ENCODE results near the gene ACLY.
"Not testable (repeated sequence)": the region's sequence is repeated elsewhere in the genome, so short reads cannot be mapped to it uniquely, and the experiment has no call there.

ACLY gene

DNA sequence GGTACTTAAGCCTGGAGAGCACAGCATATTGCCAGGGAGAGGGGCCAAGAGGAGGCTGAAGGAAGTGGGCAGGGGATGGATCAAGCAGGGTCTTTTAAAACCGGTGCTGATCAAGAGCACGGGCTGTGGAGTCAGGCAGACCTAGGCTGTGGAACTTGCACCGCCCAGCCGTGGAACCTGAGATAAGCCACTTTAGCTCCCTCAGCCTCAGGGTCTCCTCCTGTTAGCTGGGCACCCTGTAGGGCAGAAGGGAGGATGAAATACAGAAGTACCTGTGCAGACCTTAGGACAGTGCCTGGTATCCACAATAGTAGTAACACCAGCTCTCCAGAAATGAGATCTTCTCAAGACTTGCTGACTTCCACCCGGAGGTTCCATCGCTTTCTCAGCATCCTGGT is 20.9 kb upstream of the ACLY start:
- in situ Hi-C loops (cut with MboI; ENCODE audit: low sequenced_read_pairs, unreplicated experiment) = no loop called here
- TF ChIP-seq, protein P1, sequence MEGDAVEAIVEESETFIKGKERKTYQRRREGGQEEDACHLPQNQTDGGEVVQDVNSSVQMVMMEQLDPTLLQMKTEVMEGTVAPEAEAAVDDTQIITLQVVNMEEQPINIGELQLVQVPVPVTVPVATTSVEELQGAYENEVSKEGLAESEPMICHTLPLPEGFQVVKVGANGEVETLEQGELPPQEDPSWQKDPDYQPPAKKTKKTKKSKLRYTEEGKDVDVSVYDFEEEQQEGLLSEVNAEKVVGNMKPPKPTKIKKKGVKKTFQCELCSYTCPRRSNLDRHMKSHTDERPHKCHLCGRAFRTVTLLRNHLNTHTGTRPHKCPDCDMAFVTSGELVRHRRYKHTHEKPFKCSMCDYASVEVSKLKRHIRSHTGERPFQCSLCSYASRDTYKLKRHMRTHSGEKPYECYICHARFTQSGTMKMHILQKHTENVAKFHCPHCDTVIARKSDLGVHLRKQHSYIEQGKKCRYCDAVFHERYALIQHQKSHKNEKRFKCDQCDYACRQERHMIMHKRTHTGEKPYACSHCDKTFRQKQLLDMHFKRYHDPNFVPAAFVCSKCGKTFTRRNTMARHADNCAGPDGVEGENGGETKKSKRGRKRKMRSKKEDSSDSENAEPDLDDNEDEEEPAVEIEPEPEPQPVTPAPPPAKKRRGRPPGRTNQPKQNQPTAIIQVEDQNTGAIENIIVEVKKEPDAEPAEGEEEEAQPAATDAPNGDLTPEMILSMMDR (IDR thresholded peaks at IDR 0.05; ENCODE audit: borderline replicate concordance, control extremely low read depth, extremely low read depth, insufficient read depth, missing control alignments) = no peak
- no peak for DNase-seq (ENCODE audit: low spot score)

DNA sequence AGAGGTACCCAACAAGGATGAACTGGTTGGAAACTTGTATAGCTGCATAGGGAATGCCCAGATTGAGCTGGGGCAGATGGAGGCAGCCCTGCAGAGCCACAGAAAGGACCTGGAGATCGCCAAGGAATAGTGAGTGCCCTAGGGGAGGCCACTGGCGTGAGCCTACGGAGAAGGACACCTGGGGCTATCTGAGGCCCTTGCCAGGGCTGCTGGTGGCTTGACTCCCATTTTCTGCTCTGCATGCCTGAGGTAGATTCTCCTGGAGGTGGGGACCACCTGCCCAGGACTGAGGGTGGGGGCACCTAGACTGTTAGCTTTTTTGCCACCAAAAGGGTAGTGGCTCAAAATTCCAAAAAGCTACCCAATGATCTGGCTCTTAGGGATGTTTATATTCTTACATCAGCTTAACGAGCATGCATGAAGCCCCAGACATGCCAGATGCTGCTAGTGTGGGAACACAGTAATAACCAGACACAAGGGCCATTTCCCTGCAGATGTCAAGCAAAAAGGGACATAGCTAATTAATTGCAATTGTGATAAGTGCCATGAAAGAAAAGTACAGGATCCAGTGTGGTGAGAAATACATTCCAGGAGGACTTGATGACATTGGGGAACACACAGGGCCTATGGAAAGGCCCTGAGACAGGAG is 20.4 kb upstream of the ACLY start:
- in situ Hi-C loops (cut with MboI; ENCODE audit: low sequenced_read_pairs, unreplicated experiment) = no loop called here
- DNase-seq (ENCODE audit: low spot score) = no peak
- TF ChIP-seq, protein P1 (IDR thresholded peaks at IDR 0.05; ENCODE audit: borderline replicate concordance, control extremely low read depth, extremely low read depth, insufficient read depth, missing control alignments) = no peak

DNA sequence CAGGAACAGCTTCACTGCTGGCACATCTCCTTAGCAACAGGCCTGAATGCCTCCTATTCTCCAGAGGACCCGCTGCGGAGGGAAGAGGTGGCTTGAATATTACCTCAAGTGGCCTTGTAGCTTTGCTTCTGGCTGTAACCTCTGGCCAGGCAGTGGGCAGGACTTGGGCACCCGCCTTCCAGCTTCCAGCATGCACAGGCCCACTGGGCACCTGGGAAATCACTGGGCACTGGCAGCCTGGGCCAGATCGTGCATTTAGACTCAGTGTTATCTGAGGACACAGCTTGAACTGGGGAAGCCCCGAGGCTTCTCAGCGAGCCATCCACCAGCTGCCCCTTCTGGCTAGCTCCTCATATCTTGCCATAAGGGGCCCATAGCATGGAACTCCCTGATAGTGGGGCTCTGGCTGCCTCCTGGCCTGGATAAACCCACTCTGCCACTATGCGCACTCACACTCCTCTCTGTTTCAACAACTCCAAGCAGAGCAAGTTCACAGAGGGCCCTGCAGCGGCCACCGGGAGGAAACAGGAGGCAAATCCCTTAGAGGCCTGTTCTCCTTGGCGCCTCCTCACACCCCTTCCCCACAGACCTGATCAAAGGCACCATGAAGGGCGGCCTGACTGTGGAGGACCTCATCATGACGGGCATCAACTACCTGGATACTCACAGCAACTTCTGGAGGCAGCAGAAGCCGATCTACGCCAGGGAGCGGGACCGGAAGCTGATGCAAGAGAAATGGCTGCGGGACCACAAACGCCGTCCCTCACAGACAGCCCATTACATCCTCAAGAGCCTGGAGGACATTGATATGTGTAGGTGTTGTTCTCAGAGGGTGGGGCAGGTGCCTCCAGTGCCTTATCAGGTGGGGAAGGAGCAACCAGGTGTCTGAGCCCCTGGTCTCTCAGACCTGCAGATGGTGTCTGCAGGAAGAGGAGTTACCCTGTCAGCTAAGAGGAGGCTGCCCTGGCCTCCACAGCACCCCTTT is 19.5 kb upstream of the ACLY start:
- TF ChIP-seq, protein P1 (IDR thresholded peaks at IDR 0.05; ENCODE audit: borderline replicate concordance, control extremely low read depth, extremely low read depth, insufficient read depth, missing control alignments) = no peak
- in situ Hi-C loops (cut with MboI; ENCODE audit: low sequenced_read_pairs, unreplicated experiment) = no loop called here
- no peak for DNase-seq (ENCODE audit: low spot score)

DNA sequence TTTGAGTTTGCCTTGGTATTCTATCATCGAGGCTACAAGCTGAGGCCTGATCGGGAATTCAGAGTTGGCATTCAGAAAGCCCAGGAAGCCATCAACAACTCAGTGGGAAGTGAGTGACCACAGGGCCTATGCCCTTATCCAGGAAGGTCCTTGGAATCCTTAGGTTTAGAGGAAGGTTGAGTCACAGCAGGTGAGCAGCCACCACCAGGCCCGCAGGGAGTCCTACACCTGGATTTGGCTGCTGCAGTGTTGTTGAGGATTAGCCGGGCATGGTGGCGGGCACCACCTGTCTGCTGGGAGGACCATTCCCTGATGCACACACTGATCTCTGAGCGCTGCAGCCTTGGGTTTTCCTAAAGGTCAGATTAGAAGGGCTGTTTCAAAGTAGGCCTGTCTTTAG is 16.9 kb upstream of the ACLY start:
- TF ChIP-seq, protein P1 (IDR thresholded peaks at IDR 0.05; ENCODE audit: borderline replicate concordance, control extremely low read depth, extremely low read depth, insufficient read depth, missing control alignments) = no peak
- in situ Hi-C loops (cut with MboI; ENCODE audit: low sequenced_read_pairs, unreplicated experiment) = no loop called here
- DNase-seq (ENCODE audit: low spot score) = no peak

DNA sequence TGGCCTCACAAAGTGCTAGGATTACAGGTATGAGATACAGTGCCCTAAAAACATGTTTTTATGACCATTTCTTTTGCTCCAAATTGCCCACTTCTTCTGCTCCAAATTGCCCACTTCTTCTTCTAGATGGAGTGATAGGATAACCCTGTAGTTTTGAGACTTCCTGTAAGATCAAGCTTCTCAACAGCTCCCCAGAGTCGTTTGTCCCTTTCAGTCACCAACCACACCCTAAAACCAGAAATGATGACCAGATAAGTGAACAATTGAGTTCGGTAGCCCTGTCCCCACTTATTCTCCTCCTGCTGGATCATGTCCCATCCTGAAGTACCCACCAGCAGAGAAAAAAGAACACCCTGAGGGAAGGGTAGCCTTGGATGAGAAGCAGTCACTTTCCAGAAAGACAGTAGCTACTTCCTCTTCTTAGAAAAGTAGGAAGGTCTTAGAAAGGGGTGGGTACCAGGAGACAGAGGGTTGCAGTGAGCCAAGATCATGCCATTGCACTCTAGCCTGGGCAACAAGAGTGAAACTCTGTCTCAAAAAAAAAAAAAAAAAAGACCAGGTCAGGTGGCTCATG is 14.2 kb upstream of the ACLY start:
- in situ Hi-C loops (cut with MboI; ENCODE audit: low sequenced_read_pairs, unreplicated experiment) = no loop called here
- TF ChIP-seq, protein P1 (IDR thresholded peaks at IDR 0.05; ENCODE audit: borderline replicate concordance, control extremely low read depth, extremely low read depth, insufficient read depth, missing control alignments) = no peak

DNA sequence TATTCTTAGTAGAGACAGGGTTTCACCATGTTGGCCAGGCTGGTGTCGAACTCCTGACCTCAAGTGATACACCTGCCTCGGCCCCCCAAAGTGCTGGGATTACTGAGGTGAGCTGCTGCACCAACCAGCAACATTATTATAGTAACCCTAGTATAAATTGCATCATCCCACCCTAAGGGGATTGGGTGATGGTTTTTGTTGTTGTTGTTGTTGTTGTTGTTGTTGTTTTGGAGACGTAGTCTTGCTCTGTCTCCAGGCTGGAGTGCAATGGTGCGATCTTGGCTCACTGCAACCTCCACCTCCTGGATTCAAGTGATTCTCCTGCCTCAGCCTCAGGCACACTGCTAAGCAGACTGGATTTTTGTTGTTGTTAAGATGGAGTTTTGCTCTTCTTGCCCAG is 13.0 kb upstream of the ACLY start:
- in situ Hi-C loops (cut with MboI; ENCODE audit: low sequenced_read_pairs, unreplicated experiment); DNase-seq (ENCODE audit: low spot score): not testable (repeated sequence)

More for the DNA sequence above, 14.2 kb upstream of the ACLY start:
- no peak for DNase-seq (ENCODE audit: low spot score)

DNA sequence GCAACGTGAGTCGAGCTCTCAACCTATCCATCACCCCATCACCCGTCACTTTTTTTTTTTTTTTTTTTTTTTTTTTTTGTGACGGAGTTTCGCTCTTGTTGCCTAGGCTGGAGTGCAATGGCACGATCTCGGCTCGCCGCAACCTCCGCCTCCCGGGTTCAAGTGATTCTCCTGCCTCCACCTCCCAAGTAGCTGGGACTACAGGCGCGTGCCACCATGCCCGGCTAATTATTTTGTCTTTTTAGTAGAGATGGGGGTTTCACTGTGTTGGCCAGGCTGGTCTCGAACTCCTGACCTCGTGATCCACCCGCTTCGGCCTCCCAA is 12.0 kb upstream of the ACLY start:
- in situ Hi-C loops (cut with MboI; ENCODE audit: low sequenced_read_pairs, unreplicated experiment) = not testable (repeated sequence)

More for the DNA sequence above, 12.0 kb upstream of the ACLY start:
- not testable (repeated sequence) for DNase-seq (ENCODE audit: low spot score)
